Adrenal gland (tissue), 5 donors: ENCODE results near the gene APOL6.
"Not testable (repeated sequence)": the region's sequence is repeated elsewhere in the genome, so short reads cannot be mapped to it uniquely, and the experiment has no call there.

Experiments used
- CTCF ChIP-seq, 6 experiments: fragments of 450-650 bp in 4 of 6; fragments of 200-600 bp in 2 of 6; sonication (generic) in 1 of 6; IDR thresholded peaks; 1 replicate in 5 of 6; 2 replicates in 1 of 6; pipeline versions ENCODE4 v1.5.1 to v1.8.0; 2016 to 2021; ENCODE audit warnings: antibody characterized with exemption in 6 of 6, mild to moderate bottlenecking in 2 of 6, moderate library complexity in 1 of 6
- POLR2A ChIP-seq, 2 donors: fragments of 450-650 bp; IDR thresholded peaks; one replicate each; pipeline ENCODE4 v1.6.1; 2017; ENCODE audit warnings: antibody characterized with exemption in 2 of 2, mild to moderate bottlenecking in 2 of 2, moderate library complexity in 1 of 2
- donor health status: DM: no; HTN: no; CAD: no.

GRCh38 chr22:35676065-35676464 lies 27.8 kb downstream of the APOL6 start:
- TF ChIP-seq CTCF, POLR2A (IDR thresholded peaks at IDR 0.05): not testable (repeated sequence)
